HTR-8/SVneo (cell line): ENCODE results near the gene TRIM7.

Experiments used
- DNase-seq: peaks from one replicate; pipeline ENCODE4 v3.0.0; 2011; ENCODE audit warnings: low spot score, mixed read lengths; ENCODE audit not compliant: insufficient read length
- FAIRE-seq: peaks from 2 replicates; lab custom pipeline; 2011; peaks lifted over from hg19 to GRCh38; lab: Jason Lieb, UNC

The TRIM7 gene

GRCh38 chr5:181233801-181234454, 28.9 kb upstream of the TRIM7 start:
- FAIRE-seq, result no peak
- no peak for DNase-seq

GRCh38 chr5:181233088-181233800, 28.2 kb upstream of the TRIM7 start:
- DNase-seq (no peak), FAIRE-seq (no peak)

- FAIRE-seq, result no peak
- DNase-seq, result no peak
These were observed 27.6 kb upstream of the TRIM7 start for GRCh38 chr5:181232593-181232992.

- DNase-seq, result no peak
- FAIRE-seq, result no peak
These were observed 26.4 kb upstream of the TRIM7 start for GRCh38 chr5:181231432-181231831.

GRCh38 chr5:181230551-181230950, 25.6 kb upstream of the TRIM7 start:
- FAIRE-seq, result no peak
- DNase-seq, result no peak

- FAIRE-seq, result no peak
- DNase-seq, result no peak
These were observed 25.0 kb upstream of the TRIM7 start for GRCh38 chr5:181229996-181230395.

- no peak for FAIRE-seq
- no peak for DNase-seq
These were observed 19.6 kb upstream of the TRIM7 start for GRCh38 chr5:181224390-181225229.

- no peak for DNase-seq
- FAIRE-seq, result no peak
These were observed 18.9 kb upstream of the TRIM7 start for GRCh38 chr5:181223729-181224389.

- FAIRE-seq (peak; percentile 58), DNase-seq (peak; percentile 87)
These were observed 18.2 kb upstream of the TRIM7 start, which contains the start of gene TRIM41 for GRCh38 chr5:181223058-181223728. TRIM41 (plus strand) TSS chr5:181223281; CDS start chr5:181224000, 719 bp downstream.

- FAIRE-seq (no peak), DNase-seq (no peak)
These were observed 17.6 kb upstream of the TRIM7 start for GRCh38 chr5:181222630-181223057.

- FAIRE-seq, result no peak
These were observed 17.0 kb upstream of the TRIM7 start for GRCh38 chr5:181221792-181222629.

GRCh38 chr5:181221105-181221791, 16.3 kb upstream of the TRIM7 start:
- DNase-seq, result no peak
- FAIRE-seq, result no peak

More at GRCh38 chr5:181221792-181222629, 17.0 kb upstream of the TRIM7 start:
- DNase-seq, result peak; percentile 57

GRCh38 chr5:181220178-181220515, 15.2 kb upstream of the TRIM7 start:
- DNase-seq (no peak), FAIRE-seq (no peak)

GRCh38 chr5:181219262-181220177, 14.5 kb upstream of the TRIM7 start:
- FAIRE-seq, result no peak

GRCh38 chr5:181218795-181219124, 13.8 kb upstream of the TRIM7 start:
- DNase-seq (no peak), FAIRE-seq (no peak)

More at GRCh38 chr5:181219262-181220177, 14.5 kb upstream of the TRIM7 start:
- no peak for DNase-seq

- DNase-seq (no peak), FAIRE-seq (no peak)
These were observed 12.7 kb upstream of the TRIM7 start for GRCh38 chr5:181217803-181218062.

- DNase-seq, result no peak
- FAIRE-seq, result no peak
These were observed 12.3 kb upstream of the TRIM7 start for GRCh38 chr5:181217111-181217802.
